NOMO-1 treated with dmso at 0.1 percent for 144 hours (cell line): ENCODE measurements around the gene GIPC1.
"Not testable (repeated sequence)": the region's sequence is repeated elsewhere in the genome, so short reads cannot be mapped to it uniquely, and the experiment has no call there.

Source experiments
- DNase-seq: peaks from one replicate; lab custom pipeline; 2025; ENCODE audit not compliant: unreplicated experiment; lab: John Stamatoyannopoulos, UW

Gene GIPC1, protein sequence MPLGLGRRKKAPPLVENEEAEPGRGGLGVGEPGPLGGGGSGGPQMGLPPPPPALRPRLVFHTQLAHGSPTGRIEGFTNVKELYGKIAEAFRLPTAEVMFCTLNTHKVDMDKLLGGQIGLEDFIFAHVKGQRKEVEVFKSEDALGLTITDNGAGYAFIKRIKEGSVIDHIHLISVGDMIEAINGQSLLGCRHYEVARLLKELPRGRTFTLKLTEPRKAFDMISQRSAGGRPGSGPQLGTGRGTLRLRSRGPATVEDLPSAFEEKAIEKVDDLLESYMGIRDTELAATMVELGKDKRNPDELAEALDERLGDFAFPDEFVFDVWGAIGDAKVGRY

DNA sequence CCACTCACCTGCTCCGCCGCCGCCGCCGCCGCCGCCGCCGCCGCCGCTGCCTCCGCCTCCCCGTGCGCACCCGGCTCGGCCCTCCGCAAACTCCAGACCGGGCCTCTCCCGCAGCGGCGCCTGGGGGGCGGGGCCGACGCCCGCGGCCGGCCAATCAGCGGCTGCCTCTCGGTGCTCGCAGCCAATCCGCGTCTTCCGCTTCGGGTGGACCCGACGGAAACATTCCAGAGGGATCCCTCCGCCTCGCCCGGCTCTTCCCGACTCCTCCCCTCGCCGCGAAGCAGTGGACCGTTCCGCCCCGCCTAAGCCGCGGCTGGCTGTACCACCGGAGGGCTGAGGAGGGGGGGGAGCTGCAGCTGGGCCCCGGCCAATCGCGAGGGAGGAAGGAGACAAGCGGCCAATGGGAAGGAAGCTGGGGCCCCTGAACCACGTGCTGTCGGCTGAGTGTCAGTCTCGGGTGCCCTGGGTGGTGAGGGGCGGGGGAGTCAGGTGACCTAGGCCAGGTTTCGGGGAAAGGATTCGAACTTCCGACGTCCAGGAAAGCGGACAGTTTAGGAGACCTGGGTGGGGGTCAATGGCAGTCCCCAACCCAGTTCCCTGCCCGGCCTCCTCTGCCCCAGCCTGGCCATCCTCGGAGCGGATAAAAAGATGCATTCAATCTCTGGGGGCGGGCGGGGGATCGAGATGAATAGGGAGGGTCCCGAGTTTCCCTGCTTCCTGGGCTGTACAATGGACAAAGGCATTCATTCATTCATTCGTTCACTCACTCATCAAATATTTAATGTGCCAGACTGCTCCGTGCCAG lies at the start of gene GIPC1:
TSS of gene GIPC1 (minus strand) at position 99 of the 805 bp plus-strand sequence. CDS start 13,151 bp downstream, outside the sequence.
- peak; percentile 90 for DNase-seq

DNA sequence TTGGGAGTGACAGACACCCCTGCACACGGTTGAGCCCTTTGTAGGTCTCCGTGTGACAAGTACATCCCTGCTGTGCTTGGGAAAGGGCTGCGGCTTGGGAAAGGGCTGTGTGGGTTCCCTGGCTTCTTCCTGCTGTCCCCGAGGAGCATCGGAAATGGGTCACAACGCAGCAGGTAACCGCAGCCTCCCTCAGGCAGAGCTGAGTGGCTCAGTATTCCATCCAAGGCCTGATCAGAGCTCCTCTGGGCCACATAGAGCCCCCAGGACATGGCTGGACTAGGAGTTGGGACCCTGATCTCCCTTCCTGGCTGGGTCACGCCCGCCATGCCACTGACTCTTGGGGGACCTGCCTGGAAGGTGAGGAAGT lies 49.8 kb upstream of the GIPC1 start:
- DNase-seq, result no peak

DNA sequence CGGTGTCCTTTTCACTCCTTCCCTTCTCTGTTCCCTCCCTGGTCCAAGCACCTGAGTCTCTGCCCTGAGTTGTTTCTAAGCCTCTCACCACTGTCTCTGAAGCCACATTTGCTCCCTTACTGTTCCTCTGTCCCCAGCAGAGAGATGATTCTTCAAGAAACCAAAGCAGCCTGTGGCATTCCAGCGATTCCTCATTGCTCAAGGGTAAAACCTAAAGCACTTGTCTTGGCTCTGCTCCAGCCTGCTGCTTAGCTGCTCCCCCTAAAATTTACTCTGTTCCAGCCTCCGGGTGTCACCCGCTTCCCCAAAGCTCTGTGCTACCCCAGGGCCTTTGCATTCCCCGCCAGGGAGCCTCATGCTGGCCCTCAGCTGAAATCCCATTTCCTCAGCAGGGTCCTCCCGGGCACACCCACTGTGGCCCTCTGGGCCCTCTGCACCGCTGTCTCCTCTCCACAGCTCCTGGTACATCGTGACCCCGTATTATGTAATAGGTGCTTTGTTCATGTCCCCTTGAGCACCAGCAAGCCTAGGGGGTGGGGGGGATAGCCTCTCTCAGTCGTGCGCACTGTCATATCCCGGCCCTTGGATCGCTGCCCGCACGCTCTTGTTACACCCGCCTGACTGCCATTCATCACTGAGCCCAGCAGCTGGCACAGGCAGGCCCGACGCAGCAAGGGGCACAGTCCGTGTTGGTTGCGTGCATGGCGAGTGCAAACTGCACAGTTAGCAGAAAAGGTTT lies 49.2 kb upstream of the GIPC1 start:
- DNase-seq, result no peak

GRCh38 chr19:14544047-14544446 lies 48.1 kb upstream of the GIPC1 start:
- DNase-seq, result no peak

GRCh38 chr19:14542711-14543328 lies 46.9 kb upstream of the GIPC1 start:
- peak; percentile 10 for DNase-seq

GRCh38 chr19:14541979-14542378 lies 46.1 kb upstream of the GIPC1 start:
- not testable (repeated sequence) for DNase-seq

DNA sequence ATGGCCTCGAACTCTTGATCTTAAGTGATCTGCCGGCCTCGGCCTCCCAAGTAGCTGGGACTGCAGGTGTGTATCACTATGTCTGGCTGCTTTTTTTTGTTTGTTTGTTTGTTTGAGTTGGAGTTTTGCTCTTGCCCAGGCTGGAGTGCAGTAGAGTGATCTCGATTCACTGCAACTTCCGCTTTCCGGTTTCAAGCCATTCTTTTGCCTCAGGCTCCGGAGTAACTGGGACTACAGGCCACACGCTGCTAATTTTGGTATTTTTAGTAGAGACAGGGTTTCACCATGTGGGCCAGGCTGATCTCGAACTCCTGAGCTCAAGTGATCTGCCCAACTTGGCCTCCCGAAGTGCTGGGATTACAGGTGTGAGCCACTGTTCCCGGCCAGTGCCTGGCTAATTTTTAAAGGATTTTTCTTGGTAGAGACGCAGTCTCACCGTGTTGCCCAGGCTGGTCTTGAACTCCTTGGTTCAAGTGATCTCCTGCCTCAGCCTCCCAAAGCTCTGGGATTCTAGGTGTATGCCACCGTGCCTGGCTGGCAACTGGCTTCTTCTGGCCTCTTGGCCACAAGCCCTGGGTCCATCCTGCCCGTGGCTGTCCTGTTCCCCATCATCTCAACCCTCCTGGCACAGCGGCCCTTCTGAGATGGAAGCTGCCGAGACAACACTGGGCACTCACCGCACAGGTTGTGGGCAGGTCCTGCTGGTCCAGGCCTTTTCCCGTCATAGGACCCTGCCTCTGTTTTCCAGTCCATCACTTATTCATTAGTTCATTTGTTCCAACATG lies 45.0 kb upstream of the GIPC1 start:
- peak; percentile 49 for DNase-seq

DNA sequence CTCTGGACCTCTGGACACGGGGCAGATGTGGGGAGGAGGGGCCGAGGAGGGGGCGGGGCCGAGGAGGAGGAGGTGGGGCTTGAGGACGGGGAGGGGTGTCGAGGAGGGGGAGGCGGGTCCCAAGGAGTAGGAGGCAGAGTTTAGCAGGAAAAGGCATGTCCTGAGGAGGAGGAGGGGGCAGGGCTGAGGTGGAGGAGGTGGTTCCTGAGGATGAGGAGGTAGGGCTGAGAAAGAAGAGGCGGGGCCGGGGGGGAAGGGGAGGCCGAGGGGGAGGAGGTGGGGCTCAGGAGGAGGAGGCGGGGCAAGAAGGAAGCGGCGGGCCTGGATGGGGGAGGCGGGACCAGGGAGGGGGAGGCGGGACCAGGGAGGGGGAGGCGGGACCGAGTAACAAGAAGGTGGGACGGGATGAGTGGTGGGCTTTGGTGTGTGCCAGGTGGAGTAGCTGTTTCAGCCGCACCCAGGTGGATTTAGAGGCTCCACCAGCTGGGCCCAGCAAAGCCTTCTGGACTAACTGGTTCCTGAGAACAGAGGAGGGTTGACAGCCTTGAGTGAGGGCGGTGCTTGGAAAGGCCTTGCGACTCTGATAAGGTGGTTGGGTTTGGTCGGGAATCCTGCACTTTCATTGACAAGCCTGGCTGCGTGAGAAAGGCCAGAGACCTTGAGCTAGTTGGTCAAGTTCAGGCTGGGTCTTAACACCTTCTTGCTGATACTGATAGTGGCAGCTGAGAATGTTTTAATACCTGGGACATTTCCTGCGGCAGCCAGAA lies 41.2 kb upstream of the GIPC1 start:
- DNase-seq, result no peak

DNA sequence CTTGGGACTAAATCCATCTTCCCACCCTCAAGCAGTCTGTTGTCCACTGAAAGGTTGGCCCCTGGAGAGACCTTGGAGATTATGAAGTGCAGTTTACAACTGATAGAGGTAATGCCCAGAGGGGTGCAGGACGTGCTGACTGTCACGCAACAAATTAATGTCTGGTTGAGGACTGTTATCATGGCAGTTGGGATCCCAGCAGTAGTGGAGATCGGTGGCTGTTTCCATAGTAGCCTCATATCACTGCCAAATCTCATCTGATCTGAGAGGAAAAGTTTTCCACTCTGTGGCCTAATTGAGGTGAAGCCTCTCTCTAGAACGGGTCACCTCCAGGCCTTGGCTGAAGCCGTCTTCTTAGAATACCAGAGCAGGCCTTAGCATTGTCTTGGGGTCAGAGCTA lies 37.5 kb upstream of the GIPC1 start:
- DNase-seq, result no peak

DNA sequence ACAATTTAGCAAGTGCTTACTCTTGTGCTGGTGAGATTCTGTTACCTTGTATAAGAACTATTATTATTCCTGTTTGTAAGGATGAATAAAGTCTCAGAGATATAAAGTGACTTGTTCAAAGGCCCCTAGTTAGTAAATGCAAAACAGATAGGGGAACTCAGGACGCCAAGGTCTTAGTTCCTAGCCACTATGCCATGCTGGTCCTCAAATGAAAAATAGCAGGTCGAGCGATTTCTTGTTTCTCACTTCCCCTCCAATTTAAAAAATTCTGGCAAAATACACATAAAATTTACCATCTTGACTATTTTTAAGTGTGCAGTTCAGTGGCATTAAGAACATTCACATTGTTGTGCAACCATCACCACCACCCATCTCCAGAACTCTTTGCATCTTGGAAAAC lies 34.6 kb upstream of the GIPC1 start:
- DNase-seq, result peak; percentile 21

DNA sequence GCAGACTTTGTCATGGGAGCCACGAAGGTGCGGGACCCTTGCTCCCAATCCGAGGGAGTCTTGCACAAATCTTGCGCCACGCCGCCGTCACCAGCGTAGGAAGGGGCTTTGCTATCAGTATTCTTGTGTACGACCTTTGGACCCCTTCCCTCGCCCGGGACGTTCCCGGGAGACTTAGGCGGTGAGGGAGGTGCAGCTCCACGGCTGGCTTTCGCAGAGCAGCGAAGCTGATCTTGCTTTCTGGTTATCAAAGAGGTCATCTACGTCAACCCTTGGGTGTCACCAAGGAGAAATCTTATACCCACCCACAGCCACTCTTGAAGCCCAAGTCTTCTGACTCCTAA lies 34.0 kb upstream of the GIPC1 start:
- DNase-seq, result no peak

GRCh38 chr19:14529254-14530004 lies 33.5 kb upstream of the GIPC1 start, which contains the start of gene TECR:
TECR (plus strand) TSS chr19:14529594; CDS start chr19:14529697, 103 bp downstream.
- peak; percentile 98 for DNase-seq

DNA sequence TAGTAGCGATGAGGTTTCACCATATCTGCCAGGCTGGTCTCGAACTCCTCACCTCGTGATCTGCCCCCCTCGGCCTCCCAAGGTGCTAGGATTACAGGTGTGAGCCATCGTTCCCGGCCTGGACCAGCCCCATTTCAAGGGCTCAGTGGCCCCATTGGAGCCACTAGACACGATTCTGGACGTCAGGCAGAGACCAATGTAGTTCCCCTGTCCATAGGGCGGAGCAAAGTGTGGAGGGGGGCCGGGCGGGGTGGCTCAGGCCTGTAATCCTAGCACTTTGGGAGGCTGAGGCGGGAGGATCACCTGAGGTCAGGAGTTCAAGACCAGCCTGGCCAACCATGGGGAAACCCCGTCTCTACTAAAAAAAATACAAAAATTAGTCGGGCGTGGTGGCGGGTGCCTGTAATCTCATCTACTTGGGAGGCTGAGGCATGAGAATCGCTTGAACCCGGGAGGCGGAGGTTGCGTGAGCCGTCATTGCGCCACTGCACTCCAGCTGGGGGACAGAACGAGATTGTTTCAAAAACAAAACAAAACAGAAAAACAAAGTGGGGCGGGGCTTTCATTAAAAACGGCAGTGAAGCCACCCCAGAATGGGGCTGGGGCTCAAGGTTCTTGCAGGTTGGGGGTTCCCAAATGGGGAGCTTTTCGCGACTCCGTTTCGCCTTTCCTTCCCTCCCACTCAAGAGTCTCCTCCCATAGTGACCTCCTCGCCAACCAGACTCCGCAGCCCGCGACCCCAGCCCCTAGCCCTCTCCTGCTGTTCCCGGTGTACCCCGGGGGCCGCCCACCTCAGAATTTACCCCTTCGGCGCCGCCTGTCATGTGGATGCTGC lies 32.7 kb upstream of the GIPC1 start:
- DNase-seq, result no peak

GRCh38 chr19:14526423-14526822 lies 30.5 kb upstream of the GIPC1 start:
- no peak for DNase-seq

DNA sequence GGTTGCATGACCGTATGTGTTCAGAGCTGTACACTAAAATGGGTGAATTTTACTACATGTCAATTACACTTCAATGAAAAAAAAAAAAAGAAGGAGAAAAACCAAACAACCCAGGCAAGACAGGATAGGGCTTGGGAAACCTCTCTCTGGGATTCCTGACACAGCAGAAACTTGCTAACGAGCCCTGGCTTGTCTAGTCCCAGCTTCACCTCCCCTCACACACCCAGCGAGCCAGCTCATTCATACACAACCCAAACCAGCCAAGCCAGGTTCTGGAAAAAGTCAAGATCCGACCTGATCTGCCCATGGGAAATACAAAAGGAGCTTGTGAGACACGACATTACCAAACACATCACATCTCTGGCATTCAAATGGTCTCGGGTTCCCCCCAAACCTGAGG lies 29.8 kb upstream of the GIPC1 start:
- DNase-seq, result no peak

DNA sequence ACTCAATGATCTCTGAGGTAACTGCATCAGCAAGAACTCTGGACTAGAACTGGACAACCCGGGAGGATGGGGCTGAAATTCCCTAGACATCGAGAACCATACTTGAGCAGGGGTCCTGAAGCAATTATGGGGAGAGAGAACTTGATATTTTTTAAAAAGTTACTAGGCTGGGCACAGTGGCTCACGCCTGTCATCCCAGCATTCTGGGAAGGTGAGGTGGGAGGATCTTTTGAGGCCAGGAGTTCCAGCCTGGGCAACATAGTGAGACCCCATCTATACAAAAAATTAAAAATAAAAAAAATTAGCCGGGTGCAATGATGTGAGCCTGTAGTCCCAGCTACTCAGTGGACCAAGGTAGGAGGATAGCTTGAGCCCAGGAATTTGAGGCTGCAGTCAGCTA lies 24.6 kb upstream of the GIPC1 start:
- DNase-seq, result no peak

GRCh38 chr19:14519860-14520407 lies 24.0 kb upstream of the GIPC1 start:
- DNase-seq, result no peak
